Islet precursor cell (in vitro differentiated cells): Measurements from ENCODE around the gene FTO.

Experiments used
- DNase-seq: peaks from one replicate; pipeline ENCODE4 v3.0.0-alpha.2; 2018

FTO gene

DNA sequence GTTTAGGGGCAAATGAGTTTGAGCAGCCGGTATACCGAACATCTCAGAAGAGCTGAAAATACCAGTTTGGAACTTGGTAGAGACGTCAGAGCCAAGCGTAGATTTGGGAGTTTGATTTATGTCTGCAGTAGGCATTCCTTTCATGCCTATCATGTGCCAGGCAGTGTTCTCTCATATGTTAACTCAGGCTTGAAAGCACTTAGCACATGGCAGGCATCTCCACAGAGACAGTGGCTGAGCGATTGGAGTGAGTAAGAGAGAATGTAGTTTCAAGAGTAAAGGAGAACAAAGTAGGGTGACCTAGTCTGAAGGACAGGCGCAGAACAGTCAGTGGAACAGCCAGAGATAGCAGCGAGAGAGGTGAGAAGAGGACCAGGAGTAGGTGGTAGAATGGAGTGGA lies 207.0 kb downstream of the FTO start:
- no peak for DNase-seq

DNA sequence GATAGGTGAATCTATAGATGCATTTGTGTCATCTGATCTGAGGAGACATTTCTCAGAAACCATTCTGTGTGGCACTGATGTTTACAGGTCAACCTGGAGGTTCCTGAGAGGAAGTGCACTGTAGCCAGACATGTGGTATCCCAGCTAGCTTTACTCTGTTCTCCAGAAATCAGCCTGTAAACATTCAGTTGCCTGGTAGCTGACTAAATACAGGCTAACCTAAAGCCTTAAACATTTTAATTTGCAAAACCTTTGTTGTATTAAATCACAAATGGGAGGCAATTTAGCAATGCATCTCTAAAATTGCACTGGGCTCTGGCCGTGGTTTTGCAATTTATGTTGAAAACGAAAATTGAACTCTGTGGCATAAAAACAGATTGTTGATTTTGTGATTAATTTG lies 207.6 kb downstream of the FTO start:
- DNase-seq, result no peak

DNA sequence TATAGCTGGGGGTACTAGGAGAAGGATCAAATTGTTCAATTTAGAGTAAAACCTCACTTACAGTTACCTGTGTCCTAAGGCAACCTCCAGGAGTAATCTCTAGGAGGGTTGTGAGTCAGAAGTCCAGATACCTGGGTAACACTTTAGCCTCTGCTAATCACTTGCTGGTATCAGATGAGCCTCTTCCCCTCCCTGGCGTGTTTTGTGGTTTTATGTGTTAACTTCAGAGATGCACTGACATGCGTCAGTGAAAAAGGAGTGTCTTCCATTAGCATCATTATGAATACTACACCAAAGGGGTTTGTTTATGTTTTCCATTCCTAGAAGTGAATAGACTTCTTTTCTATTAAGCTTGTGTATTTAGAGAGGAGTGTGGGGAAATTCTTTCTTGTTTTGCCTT lies 208.2 kb downstream of the FTO start:
- DNase-seq, result peak; percentile 71

DNA sequence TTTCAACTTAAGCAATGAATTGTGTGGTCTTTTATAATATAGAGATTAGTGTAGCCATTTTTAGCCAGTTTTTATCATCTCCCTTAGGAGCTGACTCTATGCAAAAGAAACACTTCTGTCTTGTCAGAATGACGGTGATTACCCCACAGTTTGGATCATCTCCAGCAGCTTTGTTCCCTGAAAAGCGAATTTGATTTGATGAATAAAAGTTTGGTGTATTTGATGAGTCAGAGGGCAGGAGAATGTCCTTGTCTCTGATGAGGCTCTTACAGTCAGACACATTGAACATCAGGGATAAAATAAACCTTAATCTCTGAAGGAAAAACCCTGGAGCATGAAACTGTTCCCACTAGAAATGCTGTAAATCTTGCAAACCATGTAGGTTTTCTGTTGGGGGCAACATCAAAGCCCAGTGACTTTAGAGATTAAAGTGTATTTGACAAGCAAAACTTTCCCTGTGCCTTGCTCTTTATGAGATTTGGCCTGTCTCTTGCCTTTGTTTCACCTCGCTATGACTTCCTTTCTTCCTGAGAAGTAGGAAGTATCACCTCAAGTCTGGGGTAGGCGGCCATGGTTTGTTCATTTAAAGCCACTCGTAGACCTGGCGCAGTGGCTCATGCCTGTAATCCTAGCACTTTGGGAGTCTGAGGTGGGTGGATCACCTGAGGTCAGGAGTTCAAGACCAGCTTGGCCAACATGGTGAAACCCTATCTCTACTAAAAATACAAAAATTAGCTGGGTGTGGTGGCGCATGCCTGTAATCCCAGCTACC lies 209.3 kb downstream of the FTO start:
- DNase-seq, result no peak

DNA sequence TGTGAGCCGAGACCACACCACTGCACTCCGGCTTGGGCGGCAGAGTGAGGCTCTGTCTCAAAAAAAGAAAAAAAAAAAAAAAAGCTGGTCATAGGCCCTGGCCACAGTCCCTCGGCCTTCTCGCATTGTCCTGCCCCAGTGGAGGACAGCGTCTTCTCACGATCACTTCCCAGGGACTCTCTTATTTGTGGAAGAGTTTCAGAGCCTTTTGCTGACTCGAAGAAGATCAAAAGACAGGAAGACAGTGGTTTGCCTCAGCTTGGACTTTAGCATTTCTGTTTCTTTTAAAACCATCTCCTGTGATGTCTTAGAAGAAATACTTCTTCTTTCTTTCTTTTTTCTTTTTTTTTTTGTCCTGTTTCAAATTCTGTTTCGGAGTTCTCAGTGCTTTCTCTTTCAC lies 210.0 kb downstream of the FTO start:
- no peak for DNase-seq

DNA sequence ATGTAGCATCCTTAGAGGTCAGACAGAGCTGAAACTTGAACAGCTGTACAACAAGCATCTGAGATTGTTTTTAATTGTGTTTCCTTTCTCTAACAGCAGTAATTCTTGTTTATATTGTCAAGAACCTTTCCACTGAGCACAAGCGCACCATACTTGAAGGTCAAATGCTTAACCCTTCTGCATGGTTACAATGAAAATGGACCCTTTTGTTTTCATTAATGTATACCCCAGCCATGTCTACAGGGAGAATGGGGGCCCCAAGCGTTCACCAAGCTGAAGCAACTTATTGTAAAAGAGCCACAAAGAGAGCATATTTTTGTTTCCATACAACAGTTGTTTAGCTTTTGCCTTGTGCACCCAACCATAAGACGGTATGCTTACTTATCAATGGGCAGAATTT lies 210.8 kb downstream of the FTO start:
- DNase-seq, result no peak

DNA sequence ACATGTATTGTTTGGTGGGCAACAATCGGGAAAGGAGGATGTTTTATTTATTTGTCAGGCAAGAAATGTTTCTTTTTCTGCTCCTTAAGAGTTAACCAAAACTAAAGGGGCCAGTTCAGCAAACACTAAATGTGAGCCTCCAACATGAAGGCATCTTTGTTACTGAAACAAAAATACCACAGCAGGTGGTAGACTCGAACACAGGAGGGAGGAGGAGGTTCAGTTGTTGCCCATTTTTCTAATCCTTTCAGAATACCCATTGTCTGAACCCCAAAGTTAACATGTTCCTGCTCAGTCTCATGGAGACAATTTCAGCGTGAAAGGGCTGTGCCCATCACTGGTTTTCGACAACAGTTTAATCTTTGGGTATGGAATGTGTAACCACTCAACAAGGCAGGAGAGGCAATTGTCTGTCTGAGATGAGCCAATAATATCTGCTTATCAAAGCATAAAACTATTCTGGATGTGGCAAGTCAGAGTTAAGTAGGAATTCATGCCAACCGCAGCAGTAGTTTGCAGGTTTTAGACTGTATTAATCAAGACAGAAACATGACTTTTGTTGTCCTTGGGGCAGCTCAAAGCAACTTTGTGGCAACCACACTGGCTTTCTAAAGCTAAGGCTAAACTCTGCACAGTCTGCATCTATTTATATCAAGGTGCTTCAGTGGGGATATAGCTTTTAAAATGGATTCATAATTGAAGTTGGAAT lies 211.7 kb downstream of the FTO start:
- DNase-seq, result no peak

DNA sequence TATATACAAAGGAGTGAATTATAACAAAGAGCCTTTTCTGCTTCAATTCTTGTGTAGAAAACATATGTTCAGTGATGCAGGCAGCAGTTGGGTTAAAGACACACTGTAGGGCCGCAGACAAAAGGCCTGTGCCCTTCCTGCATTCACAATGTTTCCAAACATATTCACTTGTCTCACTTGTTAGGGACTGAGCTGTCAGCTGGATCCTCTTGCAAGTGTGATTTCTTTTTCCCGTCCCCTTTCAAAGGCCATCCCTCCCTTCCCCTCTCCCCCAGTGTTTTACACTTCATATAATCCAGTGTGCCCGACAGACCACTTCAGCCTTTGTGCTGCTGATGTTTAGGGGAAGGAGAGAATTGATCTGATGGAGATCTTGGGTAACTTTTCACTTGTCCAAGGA lies 217.0 kb downstream of the FTO start:
- DNase-seq, result no peak

DNA sequence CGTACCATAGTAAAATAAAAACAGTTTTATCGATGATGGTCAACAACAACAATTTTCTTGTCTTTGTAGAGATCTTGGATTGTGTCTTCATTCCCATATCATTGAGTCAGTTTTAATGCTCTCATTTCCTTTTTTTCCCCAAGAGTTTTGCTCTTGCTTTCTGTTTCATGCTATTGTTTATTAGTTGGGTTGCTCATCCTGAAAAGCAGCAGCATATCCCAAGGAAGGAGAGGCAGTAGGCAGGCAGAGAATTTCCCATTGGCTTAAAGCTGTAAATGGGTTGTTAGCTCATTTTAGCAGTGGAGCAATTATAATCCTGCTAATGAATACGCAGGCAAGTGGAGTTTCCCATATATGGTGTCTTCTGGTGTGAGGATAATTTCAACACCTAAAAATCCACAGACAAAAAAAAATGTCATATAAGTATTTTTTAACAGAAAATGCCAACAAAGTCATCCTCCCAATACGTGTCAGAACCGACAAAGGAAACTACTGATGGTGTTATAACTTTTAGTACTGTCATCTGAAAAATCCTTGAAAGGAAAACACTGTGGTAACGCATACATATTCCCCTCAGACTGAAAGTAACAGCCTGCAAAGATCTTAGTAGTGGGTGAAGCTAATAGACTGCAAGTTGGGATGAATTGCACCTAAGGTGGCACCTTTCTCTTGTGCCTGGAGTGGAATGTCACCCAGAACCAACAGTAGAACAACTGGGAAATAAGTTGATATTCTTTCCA lies 218.3 kb downstream of the FTO start:
- DNase-seq, result no peak

DNA sequence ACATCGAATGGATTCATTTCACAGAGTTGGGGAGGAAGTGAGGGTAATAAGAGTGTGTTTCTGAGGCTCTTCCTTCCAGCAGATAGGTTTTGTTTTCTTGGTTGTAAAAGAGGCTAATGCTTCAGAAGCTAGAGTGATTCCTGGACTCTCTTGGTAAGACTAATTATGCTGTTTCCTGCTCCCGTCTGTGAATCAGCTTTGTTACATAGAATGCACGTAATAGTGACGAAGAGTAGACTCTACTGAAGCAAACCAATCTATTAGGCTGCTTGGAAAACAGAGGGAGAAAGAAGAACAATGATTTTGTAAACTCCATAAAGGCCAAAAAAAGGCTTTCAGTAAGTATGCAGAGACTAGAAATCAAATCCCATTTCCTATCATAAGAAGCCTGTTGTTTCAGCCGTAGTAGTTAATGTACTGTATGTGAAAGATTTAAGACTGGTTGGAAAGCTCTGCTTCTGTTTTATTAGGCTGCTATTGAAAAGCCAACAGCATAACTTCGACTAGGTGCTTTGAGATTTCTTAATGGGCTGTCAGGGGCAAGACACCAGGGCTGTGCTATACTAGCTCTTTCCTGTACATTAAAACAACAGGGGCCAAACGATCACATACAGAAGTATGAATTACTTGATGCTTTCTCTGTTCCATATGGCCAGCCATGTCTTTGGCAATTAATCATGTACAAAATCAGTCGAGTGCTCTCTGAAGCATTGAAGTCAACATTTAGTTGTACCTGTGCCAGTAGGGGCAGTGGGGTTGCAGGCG lies 219.0 kb downstream of the FTO start:
- DNase-seq, result no peak

DNA sequence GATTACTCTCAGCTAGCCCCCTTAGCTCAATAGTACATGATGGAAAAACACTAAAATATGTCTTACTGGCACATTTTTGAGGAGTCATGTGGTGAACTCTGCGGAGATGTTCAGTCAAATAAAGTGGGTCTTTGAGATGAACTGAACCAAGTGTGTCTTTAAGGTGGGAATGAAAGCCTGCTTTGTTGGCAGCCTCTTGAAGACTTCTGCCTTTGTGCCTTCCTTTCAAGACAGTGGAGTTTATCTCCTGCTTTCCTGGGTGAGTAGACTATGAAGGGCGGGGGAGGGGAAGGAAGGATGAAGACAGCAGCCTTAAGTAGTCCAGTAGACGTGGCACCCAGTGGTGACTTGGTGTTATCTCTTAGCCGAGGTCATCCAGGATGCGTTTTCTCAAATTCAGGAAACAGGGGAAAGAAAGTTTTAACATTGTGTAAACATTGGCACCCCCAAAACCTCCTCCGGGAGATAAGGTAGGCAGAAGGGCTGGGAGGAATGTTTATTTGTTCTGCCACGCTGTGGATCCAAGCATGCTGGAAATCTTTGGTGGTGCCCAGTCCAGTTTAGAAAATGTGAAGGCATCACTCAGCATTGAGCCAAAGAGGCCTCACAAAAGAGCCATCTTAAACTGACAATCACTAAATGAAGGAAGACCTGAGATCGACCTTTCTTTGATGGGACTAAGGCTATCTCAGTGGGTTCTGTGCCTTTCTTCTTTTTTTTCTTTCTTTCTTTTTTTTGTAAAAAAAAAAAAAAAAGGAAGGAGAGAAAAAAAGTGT lies 220.6 kb downstream of the FTO start:
- no peak for DNase-seq

DNA sequence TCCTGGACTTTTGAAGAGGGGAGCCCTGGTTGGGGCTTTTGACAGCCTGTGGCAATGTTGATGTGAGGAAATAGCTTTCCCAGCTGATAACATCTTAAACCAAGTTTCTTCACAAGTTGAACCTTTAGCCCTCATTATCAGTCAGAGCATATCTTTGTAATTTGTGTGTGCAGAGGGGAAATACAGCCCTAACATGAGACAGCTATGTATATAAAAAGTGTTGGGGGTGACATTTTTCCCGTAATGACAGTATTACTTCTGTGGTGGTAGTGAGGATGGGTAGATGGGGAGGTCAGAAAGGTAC lies 221.1 kb downstream of the FTO start:
- no peak for DNase-seq

DNA sequence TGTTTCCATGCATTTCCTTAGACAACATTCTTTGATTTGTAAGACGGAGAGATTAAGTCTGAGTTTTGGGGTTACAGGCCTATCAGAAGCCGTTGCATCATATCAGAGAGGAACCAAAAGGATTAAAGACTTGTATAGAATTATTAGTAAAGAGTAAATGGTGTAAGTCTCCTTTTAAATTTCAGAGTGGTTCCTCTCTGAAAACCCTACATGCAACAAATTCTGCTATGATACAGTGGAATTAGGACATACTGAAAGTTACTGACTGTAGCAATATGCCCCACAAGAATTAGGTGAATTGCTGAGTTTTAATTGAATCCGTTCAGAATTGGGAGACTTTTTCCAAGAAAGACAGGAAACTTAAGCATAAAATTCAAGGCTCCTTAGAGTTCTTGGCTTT lies 221.6 kb downstream of the FTO start:
- DNase-seq, result no peak

DNA sequence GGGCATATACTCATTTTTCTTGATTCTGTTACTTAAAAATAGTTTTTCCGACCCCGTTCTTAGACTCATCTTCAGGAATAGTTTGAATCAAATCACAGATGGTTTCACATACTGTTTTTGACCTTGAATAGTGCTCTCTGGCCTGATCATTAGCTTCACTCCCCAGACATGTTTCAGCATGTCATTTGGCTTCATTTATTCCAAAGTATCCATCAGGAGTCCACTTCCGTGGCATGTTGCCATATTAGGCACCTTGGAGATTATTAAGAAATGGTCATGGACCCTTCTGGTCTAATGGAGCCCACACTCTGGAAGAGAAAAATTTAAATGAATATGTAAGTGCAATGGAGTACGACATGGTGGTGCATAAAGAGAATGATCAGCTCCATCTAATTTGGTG lies 222.3 kb downstream of the FTO start:
- DNase-seq, result no peak

DNA sequence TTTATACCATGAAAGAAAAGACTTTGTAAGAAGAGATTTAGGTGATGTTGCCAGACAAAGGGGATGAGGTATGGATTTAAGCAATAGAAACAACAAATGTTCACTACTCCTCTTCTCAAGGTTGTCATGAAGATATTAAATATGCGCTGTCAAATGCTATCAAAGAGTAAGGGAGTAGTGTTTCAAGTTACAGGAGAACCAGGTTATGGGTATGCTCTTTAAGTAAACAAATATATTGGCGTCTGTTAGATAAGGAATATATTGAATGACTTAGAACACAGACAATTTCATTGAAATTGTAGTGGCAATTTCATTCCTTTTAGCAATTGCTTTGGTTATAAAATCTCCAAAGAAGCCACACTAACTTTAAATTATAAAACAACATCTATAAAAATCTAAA lies 229.0 kb downstream of the FTO start:
- no peak for DNase-seq

DNA sequence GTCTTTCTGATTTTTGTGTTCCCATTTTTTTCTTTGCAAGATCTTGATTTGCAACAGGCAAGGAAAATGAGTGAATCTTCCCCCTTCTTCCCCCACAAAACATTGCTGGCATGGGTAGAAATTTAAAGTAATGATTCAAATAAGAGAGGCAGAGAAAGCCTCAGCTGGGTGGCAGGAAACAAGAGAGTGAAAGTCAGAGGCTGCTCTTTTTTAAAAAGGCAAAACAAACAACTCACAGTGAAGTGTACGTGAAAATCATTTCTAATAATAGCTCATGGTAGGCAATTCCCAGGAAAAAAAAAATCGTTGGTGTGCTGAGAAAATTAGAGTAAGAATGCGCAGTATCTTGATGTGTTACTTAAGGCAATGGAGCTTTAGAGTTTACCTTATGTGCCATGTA lies 229.5 kb downstream of the FTO start:
- DNase-seq, result no peak

DNA sequence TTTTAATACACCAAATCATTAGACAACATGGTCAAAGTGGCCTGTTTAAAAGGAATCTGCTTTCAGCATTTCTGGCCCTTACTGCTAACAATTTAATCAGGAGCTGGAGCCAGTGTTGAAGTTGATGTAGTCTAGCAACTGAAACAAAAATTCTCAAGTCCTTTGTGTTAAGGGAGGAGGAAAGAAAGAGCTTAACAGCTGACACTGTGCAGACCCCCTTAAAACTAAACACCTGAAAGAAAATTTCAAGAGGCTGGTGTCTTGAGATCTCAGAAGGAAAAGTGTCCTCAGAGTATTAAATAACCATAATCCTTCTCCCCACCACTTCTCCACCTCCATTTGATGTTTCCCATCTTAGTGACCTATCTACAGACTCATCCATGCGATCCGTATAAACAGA lies 232.1 kb downstream of the FTO start:
- DNase-seq, result no peak

DNA sequence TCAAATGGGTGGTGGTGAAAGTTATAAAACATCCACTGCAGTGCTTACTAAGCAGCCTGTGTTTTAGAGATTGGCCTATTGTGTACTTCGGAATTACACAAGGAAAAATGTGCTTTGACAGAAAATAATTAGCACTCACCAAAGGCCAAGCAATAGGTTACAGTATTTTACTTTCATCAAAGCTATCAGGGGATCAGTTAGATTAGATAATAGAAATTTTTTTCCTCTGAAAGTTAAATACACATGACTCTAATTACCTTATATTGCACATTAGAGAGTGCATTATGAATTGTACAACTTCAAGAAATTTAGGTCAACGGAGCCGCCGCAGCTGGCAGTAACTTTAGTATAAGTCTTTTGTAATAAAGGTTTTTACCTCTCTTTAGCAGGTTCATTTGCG lies 232.6 kb downstream of the FTO start:
- no peak for DNase-seq

DNA sequence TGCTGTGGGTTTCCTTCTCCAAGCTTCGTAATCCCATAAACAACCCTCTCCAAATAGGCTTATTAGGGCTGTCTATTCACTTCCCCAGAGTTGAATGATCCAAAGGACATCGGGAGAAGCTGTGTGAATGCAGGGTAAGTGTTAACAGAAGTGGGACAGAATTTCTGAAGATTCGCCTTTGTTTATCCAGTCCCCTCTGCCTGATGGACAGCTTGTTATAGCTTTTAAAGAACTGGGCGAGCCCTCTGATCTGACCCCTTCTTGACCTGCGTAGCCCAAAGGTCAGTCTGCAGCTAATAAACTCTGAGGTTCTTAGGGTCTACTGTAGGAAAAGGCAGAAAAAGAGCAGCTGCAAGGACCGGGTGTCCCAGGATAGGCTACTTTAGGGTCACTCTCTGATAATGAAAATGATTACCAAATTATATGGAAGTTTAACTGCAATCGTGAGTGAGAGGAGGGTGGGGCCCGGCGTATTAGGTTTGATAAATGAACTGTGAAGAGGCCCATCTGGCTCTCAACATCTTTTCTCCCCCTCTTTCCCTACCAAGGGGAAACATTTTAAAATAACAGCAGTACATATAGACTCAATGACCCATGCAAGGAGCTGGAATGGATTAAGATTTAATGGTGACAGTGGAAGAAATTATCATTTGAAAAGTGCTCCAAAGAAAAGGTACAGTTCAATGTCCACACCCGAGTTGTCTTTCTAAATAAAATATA lies 233.4 kb downstream of the FTO start:
- no peak for DNase-seq

DNA sequence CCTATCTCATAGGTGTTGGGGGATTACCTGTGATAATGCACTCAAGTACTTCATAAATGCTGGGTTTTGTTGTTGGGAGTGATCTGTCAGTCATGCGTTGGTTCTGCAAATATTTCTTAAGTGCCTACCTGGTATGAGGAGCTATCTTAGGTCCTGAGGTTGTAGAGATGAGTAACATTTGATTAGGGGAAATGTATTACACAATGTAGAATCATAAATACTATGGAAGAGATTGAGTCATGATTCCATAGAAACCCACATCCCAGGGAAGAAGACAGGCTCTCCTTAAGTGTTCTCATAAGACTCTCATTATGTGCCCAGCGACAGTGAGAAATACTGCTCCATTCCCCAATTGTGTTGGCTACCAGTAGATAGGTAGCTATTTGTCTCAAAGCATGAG lies 240.1 kb downstream of the FTO start:
- DNase-seq, result no peak

DNA sequence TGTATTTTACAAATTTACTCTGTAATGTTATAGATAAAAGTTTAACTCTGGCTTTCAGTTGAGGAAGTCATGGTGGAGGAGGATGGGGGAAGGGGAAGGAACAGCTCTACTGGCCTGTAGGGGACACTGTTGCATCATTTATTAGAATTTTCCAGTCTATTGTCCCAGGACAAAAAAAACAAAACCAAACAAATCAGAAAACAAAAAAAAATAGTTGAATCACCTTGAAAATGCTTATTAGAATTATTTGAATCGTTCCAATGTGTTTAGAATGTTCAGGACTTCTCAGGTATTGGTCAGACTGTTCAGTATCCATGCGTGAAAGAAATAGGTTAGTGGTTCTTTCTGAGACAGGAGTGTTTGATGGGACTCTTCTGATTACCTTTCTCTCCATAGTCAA lies 242.0 kb downstream of the FTO start:
- no peak for DNase-seq

DNA sequence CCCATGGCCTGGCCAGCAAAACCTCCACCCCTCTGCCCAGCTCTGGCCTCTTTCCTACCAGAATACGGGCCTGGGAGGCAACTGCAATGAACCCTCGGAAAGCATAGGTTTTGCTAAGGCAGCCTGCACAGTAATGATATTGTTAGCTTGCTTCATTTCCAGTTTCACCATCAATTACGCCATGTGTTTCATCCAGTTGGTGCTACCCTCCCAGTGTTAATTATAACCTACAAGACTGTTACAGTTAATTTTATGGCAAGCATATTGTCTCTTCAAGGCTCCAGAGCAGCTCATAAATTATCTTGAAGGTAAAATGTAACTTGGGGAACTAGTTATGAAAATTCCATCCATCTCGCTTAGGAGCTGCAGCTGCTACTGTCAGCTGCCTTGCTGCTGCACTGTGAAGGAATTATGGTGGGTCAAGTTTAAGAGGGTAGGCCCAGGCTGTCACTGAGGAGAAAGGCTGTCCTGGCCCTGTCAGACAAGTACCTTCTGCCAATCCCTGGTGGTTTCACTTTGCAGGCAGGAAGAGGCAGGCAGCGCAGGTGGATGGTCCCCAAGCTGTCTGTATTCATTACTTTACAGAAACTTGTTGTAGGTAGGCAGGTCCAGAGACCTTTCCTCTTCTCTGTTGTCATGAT lies 242.9 kb downstream of the FTO start:
- no peak for DNase-seq
